Measurements from ENCODE around the gene KCTD3.

The KCTD3 gene

GRCh38 chr1:215660259-215660658 is 93.2 kb downstream of the KCTD3 start:
- no peak for DNase-seq

GRCh38 chr1:215661033-215661432 is 93.9 kb downstream of the KCTD3 start:
- no peak for DNase-seq

GRCh38 chr1:215665215-215665614 is 98.1 kb downstream of the KCTD3 start:
- no peak for DNase-seq

- DNase-seq, result no peak
These were observed 100.7 kb downstream of the KCTD3 start for GRCh38 chr1:215667761-215668160.

GRCh38 chr1:215669806-215670491 is 102.8 kb downstream of the KCTD3 start:
- DNase-seq, result no peak

All from C1 segment of cervical spinal cord (tissue), 14 donors.